ENCODE measurements around the gene BMI1. TPM values are rescaled to one million over a fixed set of nuclear protein-coding genes. Genes with fewer than 3 reads are reported as not detected.
"Not testable (repeated sequence)": the region's sequence is repeated elsewhere in the genome, so short reads cannot be mapped to it uniquely, and the experiment has no call there.

Gene BMI1
- total RNA-seq, 1 donor from 2014 or later = 59.1 TPM

DNA sequence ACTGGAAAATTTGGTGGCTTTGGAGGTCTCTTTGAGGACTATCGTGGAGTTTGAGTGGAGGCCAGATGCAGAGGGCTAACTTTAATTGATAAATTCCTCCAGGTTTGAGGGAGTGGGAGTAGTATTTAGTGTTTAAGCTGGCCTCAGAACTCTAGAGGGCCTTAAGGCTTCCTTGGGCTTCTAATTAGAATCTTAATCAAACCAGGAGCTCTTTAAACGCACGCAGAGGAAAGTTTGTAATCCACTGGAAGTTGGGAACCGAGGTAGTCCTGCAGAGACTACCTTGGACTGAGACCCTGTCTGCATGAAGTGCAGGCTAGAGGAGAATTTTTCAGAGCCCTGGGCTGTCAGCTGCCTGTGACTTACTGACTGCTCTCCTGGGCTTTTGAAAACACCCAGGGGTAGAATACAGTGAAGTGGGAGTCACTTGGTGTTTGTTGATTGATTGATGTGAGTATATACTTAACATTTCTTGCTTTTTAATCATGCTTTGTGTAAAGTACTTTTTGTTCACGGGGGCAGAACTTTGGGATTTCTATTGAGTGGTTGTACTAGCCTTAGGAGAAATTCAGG is 30.3 kb downstream of the BMI1 start:
- Histone ChIP-seq H3K36me3 (no peaks in the 10 kb centered on the region), H3K4me1 (no peaks in the 10 kb centered on the region), H3K4me2 (no peak overlapping the region), H2AFZ (replicated peaks) (peak overlapping the region; percentile 30), H3K27me3 (peaks cover 39% of the 10 kb centered on the region), H3K9me3 (ENCODE audit: low read depth) (no peaks in the 10 kb centered on the region), H3K79me2 (ENCODE audit: low read depth) (no peaks in the 10 kb centered on the region), H4K20me1 (ENCODE audit: low read depth) (no peaks in the 10 kb centered on the region), H3K4me3 (no peak overlapping the region), H3K9ac (no peak overlapping the region), H3F3A (ENCODE audit: low read depth) (no peaks in the 10 kb centered on the region), H3K27ac (no peak overlapping the region)
- TF ChIP-seq EZH2phosphoT487 (IDR thresholded peaks at IDR 0.05) (no peak), EZH2 (IDR thresholded peaks at IDR 0.05) (no peak)
- TF ChIP-seq, protein P1, sequence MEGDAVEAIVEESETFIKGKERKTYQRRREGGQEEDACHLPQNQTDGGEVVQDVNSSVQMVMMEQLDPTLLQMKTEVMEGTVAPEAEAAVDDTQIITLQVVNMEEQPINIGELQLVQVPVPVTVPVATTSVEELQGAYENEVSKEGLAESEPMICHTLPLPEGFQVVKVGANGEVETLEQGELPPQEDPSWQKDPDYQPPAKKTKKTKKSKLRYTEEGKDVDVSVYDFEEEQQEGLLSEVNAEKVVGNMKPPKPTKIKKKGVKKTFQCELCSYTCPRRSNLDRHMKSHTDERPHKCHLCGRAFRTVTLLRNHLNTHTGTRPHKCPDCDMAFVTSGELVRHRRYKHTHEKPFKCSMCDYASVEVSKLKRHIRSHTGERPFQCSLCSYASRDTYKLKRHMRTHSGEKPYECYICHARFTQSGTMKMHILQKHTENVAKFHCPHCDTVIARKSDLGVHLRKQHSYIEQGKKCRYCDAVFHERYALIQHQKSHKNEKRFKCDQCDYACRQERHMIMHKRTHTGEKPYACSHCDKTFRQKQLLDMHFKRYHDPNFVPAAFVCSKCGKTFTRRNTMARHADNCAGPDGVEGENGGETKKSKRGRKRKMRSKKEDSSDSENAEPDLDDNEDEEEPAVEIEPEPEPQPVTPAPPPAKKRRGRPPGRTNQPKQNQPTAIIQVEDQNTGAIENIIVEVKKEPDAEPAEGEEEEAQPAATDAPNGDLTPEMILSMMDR (IDR thresholded peaks at IDR 0.05) = no peak
- no peak overlapping the region for H3K27ac Mint-ChIP-seq
- peaks cover 16% of the 10 kb centered on the region for H3K27me3 Mint-ChIP-seq (ENCODE audit: insufficient read depth, low read depth)
- no peaks in the 10 kb centered on the region for H3K4me1 Mint-ChIP-seq
- H3K4me3 Mint-ChIP-seq = no peak overlapping the region
- no peaks in the 10 kb centered on the region for H3K9me3 Mint-ChIP-seq
- no peak for DNase-seq (ENCODE audit: low spot score)
- H3K36me3 Mint-ChIP-seq = no peaks in the 10 kb centered on the region

DNA sequence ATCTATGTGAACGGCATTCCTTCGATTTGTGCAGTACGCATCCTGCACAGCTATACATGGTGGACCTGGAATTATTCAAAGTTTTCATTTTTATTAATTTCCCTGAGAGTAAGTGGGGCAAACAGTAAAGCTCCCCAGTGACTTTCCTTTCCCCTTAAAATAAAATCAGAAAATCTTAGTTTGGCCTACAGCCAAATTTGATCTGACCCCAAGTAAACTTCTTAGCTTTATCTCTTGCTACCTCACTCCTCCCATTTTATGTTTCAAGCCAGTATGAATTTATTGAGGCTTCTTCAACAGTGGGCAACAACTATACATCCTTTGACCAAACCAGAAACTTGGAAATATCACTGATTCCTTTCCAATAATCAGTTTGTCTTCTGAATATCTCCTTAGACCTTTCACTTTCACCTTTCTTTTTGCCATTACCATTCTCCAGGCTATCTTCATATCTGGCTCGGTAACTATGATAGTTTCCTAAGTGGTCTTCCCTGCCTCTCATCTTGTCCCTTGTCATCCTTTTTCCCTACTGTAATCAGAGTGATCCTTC is 35.5 kb downstream of the BMI1 start:
- peaks cover 1% of the 10 kb centered on the region for H3F3A ChIP-seq (ENCODE audit: low read depth)
- Mint-ChIP-seq H3K27me3 (ENCODE audit: insufficient read depth, low read depth) (no peaks in the 10 kb centered on the region), H3K9me3 (no peaks in the 10 kb centered on the region), H3K27ac (no peak overlapping the region), H3K4me1 (no peaks in the 10 kb centered on the region), H3K4me3 (no peak overlapping the region), H3K36me3 (no peaks in the 10 kb centered on the region)
- no peak overlapping the region for H2AFZ ChIP-seq (replicated peaks)
- no peaks in the 10 kb centered on the region for H3K79me2 ChIP-seq (ENCODE audit: low read depth)
- no peak overlapping the region for H3K4me3 ChIP-seq
- H3K4me1 ChIP-seq = no peaks in the 10 kb centered on the region
- no peak for DNase-seq (ENCODE audit: low spot score)
- no peaks in the 10 kb centered on the region for H3K9me3 ChIP-seq (ENCODE audit: low read depth)
- no peaks in the 10 kb centered on the region for H3K36me3 ChIP-seq
- H3K9ac ChIP-seq = no peak overlapping the region
- TF ChIP-seq EZH2phosphoT487 (IDR thresholded peaks at IDR 0.05) (no peak), EZH2 (IDR thresholded peaks at IDR 0.05) (no peak)
- TF ChIP-seq, protein P1 (IDR thresholded peaks at IDR 0.05) = no peak
- H4K20me1 ChIP-seq (ENCODE audit: low read depth) = no peaks in the 10 kb centered on the region
- H3K27me3 ChIP-seq = no peaks in the 10 kb centered on the region
- no peak overlapping the region for H3K4me2 ChIP-seq
- no peak overlapping the region for H3K27ac ChIP-seq

DNA sequence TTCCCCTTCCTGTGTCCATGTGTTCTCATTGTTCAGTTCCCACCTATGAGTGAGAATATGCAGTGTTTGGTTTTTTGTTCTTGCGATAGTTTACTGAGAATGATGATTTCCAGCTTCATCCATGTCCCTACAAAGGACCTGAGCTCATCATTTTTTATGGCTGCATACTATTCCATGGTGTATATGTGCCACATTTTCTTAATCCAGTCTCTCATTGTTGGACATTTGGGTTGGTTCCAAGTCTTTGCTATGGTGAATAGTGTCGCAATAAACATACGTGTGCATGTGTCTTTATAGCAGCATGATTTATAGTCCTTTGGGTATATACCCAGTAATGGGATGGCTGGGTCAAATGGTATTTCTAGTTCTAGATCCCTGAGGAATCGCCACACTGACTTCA is 36.9 kb downstream of the BMI1 start:
- H3K4me1 Mint-ChIP-seq; H3K9me3 ChIP-seq (ENCODE audit: low read depth); H3K27ac ChIP-seq; H3K4me3 Mint-ChIP-seq; H3K9ac ChIP-seq; H3K4me3 ChIP-seq; H3K36me3 ChIP-seq; H3K36me3 Mint-ChIP-seq; H3K79me2 ChIP-seq (ENCODE audit: low read depth); H3K9me3 Mint-ChIP-seq; DNase-seq (ENCODE audit: low spot score); H3K4me2 ChIP-seq; H3K4me1 ChIP-seq; H3K27me3 ChIP-seq; H3K27ac Mint-ChIP-seq; H4K20me1 ChIP-seq (ENCODE audit: low read depth); H3K27me3 Mint-ChIP-seq (ENCODE audit: insufficient read depth, low read depth); H2AFZ ChIP-seq (replicated peaks); H3F3A ChIP-seq (ENCODE audit: low read depth): not testable (repeated sequence)

DNA sequence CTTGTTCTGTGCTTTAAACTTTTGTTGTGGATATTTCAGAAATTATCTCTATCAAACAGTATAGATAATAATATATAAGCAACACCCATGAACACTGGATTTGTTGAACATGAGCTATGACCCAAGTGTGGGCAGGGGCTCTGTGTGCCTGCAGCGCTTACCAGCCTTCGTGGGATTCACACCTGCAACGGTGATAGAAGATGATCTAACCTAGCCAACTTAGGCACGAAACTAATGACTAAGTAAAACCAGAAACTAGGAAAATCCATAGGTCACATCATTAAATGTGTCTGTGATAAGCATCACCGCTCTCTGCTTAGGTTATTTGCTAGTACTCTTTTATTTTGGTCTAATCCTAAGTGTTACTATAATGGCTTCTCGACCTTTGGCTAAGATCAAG is 42.4 kb downstream of the BMI1 start:
- Histone ChIP-seq H3K79me2 (ENCODE audit: low read depth) (no peaks in the 10 kb centered on the region), H3F3A (ENCODE audit: low read depth) (peaks cover 2% of the 10 kb centered on the region), H2AFZ (replicated peaks) (no peak overlapping the region), H3K36me3 (no peaks in the 10 kb centered on the region), H3K9me3 (ENCODE audit: low read depth) (no peaks in the 10 kb centered on the region), H3K27ac (no peak overlapping the region), H3K4me1 (peaks cover 17% of the 10 kb centered on the region), H3K4me3 (no peak overlapping the region), H3K27me3 (no peaks in the 10 kb centered on the region), H4K20me1 (ENCODE audit: low read depth) (no peaks in the 10 kb centered on the region), H3K9ac (no peak overlapping the region), H3K4me2 (no peak overlapping the region)
- no peak for TF ChIP-seq EZH2 (IDR thresholded peaks at IDR 0.05)
- no peak for TF ChIP-seq EZH2phosphoT487 (IDR thresholded peaks at IDR 0.05)
- TF ChIP-seq, protein P1 (IDR thresholded peaks at IDR 0.05) = no peak
- Mint-ChIP-seq H3K4me1 (peaks cover 9% of the 10 kb centered on the region), H3K9me3 (no peaks in the 10 kb centered on the region), H3K4me3 (no peak overlapping the region), H3K36me3 (no peaks in the 10 kb centered on the region), H3K27me3 (ENCODE audit: insufficient read depth, low read depth) (no peaks in the 10 kb centered on the region), H3K27ac (no peak overlapping the region)
- DNase-seq (ENCODE audit: low spot score) = no peak
